Sigmoid colon (tissue), 7 donors: ENCODE data around the gene SPAG16. TPM values are rescaled to one million over a fixed set of nuclear protein-coding genes. Genes with fewer than 3 reads are reported as not detected.
A peak's percentile ranks its signal among the peaks of the same experiment; 100 is the strongest.

ENCODE experiments used
- DNase-seq: peaks from one replicate; pipeline ENCODE4 v3.0.0-alpha.2; 2019
- H3K27ac ChIP-seq, 4 donors: fragments of 200-600 bp; sonication (generic); one replicate each; pipeline ENCODE4 v1.5.1; 2016 to 2019; ENCODE audit warnings: mild to moderate bottlenecking in 1 of 4
- H3K27me3 ChIP-seq, 3 donors: fragments of 200-600 bp; sonication (generic); one replicate each; pipeline ENCODE4 v1.5.1; 2019; ENCODE audit warnings: mild to moderate bottlenecking in 1 of 3
- H3K36me3 ChIP-seq, 4 donors: fragments of 200-600 bp; sonication (generic); one replicate each; pipeline ENCODE4 v1.5.1; 2016 to 2019
- H3K4me1 ChIP-seq, 4 donors: fragments of 200-600 bp; sonication (generic); one replicate each; pipeline ENCODE4 v1.5.1; 2017 to 2019
- H3K4me3 ChIP-seq, 4 donors: fragments of 200-600 bp; sonication (generic); one replicate each; pipeline ENCODE4 v1.5.1; 2017 to 2019; ENCODE audit warnings: mild to moderate bottlenecking in 2 of 4, moderate library complexity in 1 of 4
- H3K9me3 ChIP-seq, 4 donors: fragments of 200-600 bp in 3 of 4; sonication (generic) in 3 of 4; one replicate each; pipeline versions ENCODE4 v1.5.1 to v1.6.1; 2013 to 2019
- EP300 ChIP-seq, 4 donors: sonication (generic); formaldehyde crosslinking; IDR thresholded peaks; one replicate each; pipeline ENCODE4 v1.6.1; 2017; ENCODE audit warnings: antibody characterized with exemption in 4 of 4
- POLR2A ChIP-seq, 2 donors: fragments of 450-650 bp; IDR thresholded peaks; one replicate each; pipeline ENCODE4 v1.6.1; 2016; ENCODE audit warnings: antibody characterized with exemption in 2 of 2, mild to moderate bottlenecking in 2 of 2, moderate library complexity in 2 of 2
- POLR2AphosphoS5 ChIP-seq, 4 donors: sonication (generic); formaldehyde crosslinking; IDR thresholded peaks; one replicate each; pipeline ENCODE4 v1.6.1; 2017; ENCODE audit warnings: antibody characterized with exemption in 4 of 4
- WGBS, 2 donors: extraction: QIAGEN DNeasy Blood & Tissue Kit; methylation state at CpG; one replicate each; pipeline ENCODE4 v1.1.7; 2013; 5-methylcytosine and 5-hydroxymethylcytosine counted together
- intact Hi-C: fragments of 100-400 bp; cut with DNase I; formaldehyde crosslinking; loops from one replicate; pipeline ENCODE4 v1.15.1; 2023
- polyA plus RNA-seq, 3 donors: library from polyadenylated mRNA; stranded (reverse); fragments of 200-250 nt; gene quantifications; one replicate each; pipeline ENCODE4 v1.2.3, GENCODE V29; 2013
- total RNA-seq, 4 donors: library from RNA; depleted of rRNA; stranded (reverse); fragments of >200 nt; gene quantifications; one replicate each; pipeline ENCODE4 v1.1.0, GENCODE V29; 2016
- TF ChIP-seq, protein P1 (sequence below), 4 experiments: fragments of 450-650 bp in 3 of 4; fragments of 200-600 bp in 1 of 4; IDR thresholded peaks; one replicate each; pipeline ENCODE4 v1.5.1; 2016 to 2019; ENCODE audit warnings: antibody characterized with exemption in 4 of 4, mild to moderate bottlenecking in 3 of 4, moderate library complexity in 2 of 4
- donor health status: healthy with polysubstance abuse.
- donor health status: Bipolar disorder and iron deficiency.
- donor health status: healthy.

SPAG16 gene
- total and polyA plus RNA-seq, 7 donors: 13.1 to 70.3 (median 36.0) TPM

DNA sequence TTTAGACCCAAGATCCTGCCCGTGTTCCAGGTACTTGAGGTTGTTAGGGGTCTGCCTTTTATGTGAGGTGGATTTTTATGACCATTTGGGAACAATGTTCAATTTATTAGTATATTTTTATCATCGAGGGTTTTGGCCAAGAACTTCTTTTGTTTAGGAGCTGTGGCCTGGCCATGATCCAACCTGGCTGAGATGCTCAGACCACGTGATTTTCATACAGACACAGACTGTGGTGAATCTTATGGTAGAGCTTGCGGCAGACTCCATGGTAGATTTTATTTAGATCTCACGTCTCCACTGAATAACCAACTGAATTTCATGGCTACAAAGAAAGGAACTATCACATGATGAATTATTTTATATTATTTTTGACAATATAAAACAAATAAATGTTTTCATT lies 721.1 kb downstream of the SPAG16 start:
- Histone ChIP-seq H3K27me3 (no peaks in the 10 kb centered on the region), H3K9me3 (no peaks in the 10 kb centered on the region), H3K4me1 (peaks cover 0 to 6% (median 2%) of the 10 kb centered on the region in 4 donors), H3K27ac (no peak overlapping the region), H3K4me3 (no peak overlapping the region), H3K36me3 (no peaks in the 10 kb centered on the region)
- WGBS, 2 donors: 57 to 73% methylated on average over 5 of the region's 5 CpGs
- DNase-seq: no peak
- intact Hi-C loops: no loop called here
- TF ChIP-seq POLR2AphosphoS5 (IDR thresholded peaks at IDR 0.05) (no peak), EP300 (IDR thresholded peaks at IDR 0.05) (no peak), POLR2A (IDR thresholded peaks at IDR 0.05) (no peak)
- TF ChIP-seq, protein P1, sequence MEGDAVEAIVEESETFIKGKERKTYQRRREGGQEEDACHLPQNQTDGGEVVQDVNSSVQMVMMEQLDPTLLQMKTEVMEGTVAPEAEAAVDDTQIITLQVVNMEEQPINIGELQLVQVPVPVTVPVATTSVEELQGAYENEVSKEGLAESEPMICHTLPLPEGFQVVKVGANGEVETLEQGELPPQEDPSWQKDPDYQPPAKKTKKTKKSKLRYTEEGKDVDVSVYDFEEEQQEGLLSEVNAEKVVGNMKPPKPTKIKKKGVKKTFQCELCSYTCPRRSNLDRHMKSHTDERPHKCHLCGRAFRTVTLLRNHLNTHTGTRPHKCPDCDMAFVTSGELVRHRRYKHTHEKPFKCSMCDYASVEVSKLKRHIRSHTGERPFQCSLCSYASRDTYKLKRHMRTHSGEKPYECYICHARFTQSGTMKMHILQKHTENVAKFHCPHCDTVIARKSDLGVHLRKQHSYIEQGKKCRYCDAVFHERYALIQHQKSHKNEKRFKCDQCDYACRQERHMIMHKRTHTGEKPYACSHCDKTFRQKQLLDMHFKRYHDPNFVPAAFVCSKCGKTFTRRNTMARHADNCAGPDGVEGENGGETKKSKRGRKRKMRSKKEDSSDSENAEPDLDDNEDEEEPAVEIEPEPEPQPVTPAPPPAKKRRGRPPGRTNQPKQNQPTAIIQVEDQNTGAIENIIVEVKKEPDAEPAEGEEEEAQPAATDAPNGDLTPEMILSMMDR (IDR thresholded peaks at IDR 0.05): no peak

DNA sequence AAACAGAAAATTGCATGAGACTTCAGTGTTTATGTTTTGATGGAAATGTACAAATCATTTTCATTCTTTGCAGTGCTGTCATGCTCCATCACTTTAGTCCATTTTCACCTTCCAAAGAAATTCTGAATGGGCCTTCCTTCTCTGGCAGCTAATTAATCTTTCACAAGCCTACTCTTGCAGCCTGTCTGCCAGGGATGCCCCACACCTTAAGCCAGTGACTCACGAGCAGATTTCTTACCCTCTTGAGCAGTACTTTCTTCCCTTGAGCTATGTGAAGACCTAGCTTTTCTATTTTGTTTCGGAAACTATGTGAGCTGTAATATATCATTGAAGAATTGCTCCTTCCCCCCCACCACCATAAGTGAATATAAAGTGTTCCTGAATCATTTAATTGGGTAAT lies 722.3 kb downstream of the SPAG16 start:
- intact Hi-C loops: no loop called here
- DNase-seq: no peak
- Histone ChIP-seq H3K9me3 (no peaks in the 10 kb centered on the region), H3K27ac (no peak overlapping the region), H3K4me3 (no peak overlapping the region), H3K27me3 (no peaks in the 10 kb centered on the region), H3K36me3 (no peaks in the 10 kb centered on the region), H3K4me1 (peaks cover 0 to 6% (median 2%) of the 10 kb centered on the region in 4 donors)
- WGBS, 2 donors: 47 to 68% methylated on average over 2 of the region's 2 CpGs
- TF ChIP-seq, protein P1 (IDR thresholded peaks at IDR 0.05): no peak
- TF ChIP-seq EP300 (IDR thresholded peaks at IDR 0.05) (no peak), POLR2AphosphoS5 (IDR thresholded peaks at IDR 0.05) (no peak)

DNA sequence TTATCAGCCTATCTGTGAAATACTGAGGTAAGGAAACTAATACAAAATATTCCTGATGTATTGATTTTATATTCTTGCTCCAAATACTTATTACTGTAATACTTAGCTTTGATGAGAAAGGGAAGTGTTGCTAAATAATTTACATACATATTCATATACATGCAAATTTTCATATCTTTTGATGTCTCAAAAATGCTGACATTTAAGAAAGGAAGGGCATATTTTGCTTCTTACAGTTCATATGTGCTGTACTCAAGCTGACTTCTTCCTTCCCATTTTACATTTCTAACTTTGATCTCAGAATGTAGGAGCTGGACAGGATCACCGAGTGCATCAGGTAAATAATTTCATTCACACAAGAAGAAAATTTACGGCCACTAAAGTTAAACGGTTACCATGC lies 727.4 kb downstream of the SPAG16 start:
- no peak overlapping the region for H3K27ac ChIP-seq
- no peaks in the 10 kb centered on the region for H3K27me3 ChIP-seq
- H3K4me1 ChIP-seq: no peaks in the 10 kb centered on the region
- 37 to 59% methylated on average over 3 of the region's 3 CpGs for WGBS, 2 donors
- DNase-seq: no peak
- no peaks in the 10 kb centered on the region for H3K36me3 ChIP-seq
- H3K4me3 ChIP-seq: no peak overlapping the region
- TF ChIP-seq POLR2A (IDR thresholded peaks at IDR 0.05) (no peak), EP300 (IDR thresholded peaks at IDR 0.05) (no peak)
- H3K9me3 ChIP-seq: no peaks in the 10 kb centered on the region
- intact Hi-C loops: no loop called here

DNA sequence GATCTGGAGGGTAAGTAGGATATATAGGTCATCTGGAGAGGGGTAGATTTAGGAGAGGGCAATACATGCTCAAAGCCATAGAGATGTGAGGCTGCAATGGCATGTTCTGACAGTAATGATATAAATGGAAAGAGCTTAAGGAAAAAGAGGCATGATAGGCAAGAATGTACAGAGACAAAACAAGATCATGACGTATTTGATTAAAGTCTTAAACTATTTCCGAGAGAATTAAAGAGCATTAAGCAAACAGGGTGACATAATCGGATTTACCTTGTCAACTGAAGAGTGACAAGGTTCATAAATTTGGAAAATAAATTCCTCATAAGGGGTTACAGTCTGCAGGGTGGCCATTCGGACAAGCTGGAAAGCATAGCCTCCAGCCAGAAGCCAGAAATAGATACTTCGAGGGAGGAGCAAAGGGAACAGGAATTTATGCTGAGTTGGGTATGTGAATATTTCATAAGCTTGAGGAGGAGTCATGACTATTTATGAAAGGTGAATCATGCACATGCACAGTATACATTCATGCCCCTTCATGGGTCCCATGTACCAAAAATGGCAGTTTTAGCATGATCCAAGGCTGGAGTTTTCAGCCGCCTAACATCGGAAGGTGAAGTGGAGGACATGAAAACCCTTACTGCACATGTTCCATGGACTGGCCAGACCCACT lies 730.4 kb downstream of the SPAG16 start:
- intact Hi-C loops: no loop called here
- Histone ChIP-seq H3K36me3 (no peaks in the 10 kb centered on the region), H3K9me3 (no peaks in the 10 kb centered on the region), H3K4me1 (peaks cover 0 to 13% (median 6%) of the 10 kb centered on the region in 4 donors), H3K27ac (no peak overlapping the region), H3K27me3 (no peaks in the 10 kb centered on the region), H3K4me3 (no peak overlapping the region)
- WGBS, 2 donors: 85 to 87% methylated on average over 7 of the region's 7 CpGs
- TF ChIP-seq POLR2A (IDR thresholded peaks at IDR 0.05): no peak
- no peak for TF ChIP-seq POLR2AphosphoS5 (IDR thresholded peaks at IDR 0.05)
- no peak for DNase-seq

DNA sequence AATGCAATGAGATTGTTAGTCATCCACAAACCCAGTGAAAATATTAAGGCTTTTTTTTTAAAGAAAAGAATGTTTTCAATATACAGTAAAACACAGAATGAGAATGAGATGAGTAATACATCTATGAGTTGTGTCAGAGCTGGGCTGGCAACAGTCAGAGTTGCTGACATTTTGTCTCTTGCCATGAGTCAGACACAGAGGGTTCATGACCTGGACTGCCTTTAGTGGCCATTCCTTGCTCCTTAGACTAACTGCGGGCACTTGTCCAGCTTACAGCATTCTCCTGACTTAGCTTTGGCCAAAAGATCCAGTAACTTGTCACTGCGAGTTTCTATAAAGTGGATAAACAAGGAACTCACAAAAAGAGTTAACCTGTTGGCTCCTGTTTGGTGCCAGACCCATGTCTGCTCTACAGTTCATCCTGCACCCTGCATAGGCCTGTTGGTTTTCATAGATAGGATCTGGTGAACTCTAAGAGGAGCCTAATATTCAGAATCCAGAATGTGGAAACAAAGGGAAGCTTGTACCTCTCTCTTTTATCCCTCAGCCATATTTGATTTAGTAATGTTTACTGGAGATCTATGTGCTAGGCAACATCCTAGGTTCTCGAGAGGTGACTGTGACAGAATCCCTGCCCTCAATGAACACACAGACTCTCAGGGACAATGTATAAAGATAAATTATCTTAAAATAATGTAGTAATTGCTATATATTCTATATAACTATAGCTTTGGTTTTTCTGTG lies 735.1 kb downstream of the SPAG16 start:
- TF ChIP-seq POLR2AphosphoS5 (IDR thresholded peaks at IDR 0.05): peak in 1 of 4 donors; percentile 28
- no peak for TF ChIP-seq POLR2A (IDR thresholded peaks at IDR 0.05)
- Histone ChIP-seq H3K9me3 (no peaks in the 10 kb centered on the region), H3K4me3 (no peak overlapping the region), H3K4me1 (peaks cover 0 to 15% (median 6%) of the 10 kb centered on the region in 4 donors), H3K27me3 (no peaks in the 10 kb centered on the region), H3K36me3 (no peaks in the 10 kb centered on the region), H3K27ac (peak overlapping the region in 2 of 4 donors; percentile 42 to 49)
- DNase-seq: no peak
- WGBS, 2 donors: 70 to 80% methylated on average over 3 of the region's 3 CpGs
- intact Hi-C loops: no loop called here

DNA sequence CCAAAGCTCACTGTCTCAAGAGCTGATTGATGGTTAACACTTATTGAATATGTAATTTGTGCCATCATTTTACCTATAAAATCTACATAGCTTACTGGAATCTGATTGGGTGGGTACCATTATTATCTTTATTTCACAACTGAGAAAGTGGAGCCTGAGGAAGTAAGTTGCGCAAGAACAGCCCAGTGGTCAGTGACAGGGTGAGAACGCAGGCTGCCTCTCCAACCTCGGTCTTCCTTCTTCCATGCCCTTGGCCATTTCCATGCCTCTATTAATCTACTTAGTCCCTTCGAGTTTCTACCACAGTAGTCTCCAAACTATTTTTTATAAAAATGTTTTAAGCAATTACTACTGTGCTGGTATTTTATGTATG lies 735.7 kb downstream of the SPAG16 start:
- Histone ChIP-seq H3K36me3 (no peaks in the 10 kb centered on the region), H3K4me1 (peaks cover 0 to 15% (median 6%) of the 10 kb centered on the region in 4 donors), H3K27me3 (no peaks in the 10 kb centered on the region), H3K4me3 (no peak overlapping the region), H3K9me3 (no peaks in the 10 kb centered on the region), H3K27ac (peak overlapping the region in 2 of 4 donors; percentile 42 to 49)
- DNase-seq: no peak
- 75 to 83% methylated on average over 4 of the region's 4 CpGs for WGBS, 2 donors
- intact Hi-C loops: no loop called here
- TF ChIP-seq EP300 (IDR thresholded peaks at IDR 0.05) (no peak), POLR2A (IDR thresholded peaks at IDR 0.05) (no peak), POLR2AphosphoS5 (IDR thresholded peaks at IDR 0.05) (no peak)
- TF ChIP-seq, protein P1 (IDR thresholded peaks at IDR 0.05): no peak
